Stomach (tissue), 4 donors: Measurements from ENCODE around the gene ZNF423.

Experiments used
- EP300 ChIP-seq: sonication (generic); formaldehyde crosslinking; IDR thresholded peaks from one replicate; pipeline ENCODE4 v1.6.1; 2017; ENCODE audit warnings: antibody characterized with exemption
- POLR2A ChIP-seq, 4 donors: fragments of 450-650 bp; IDR thresholded peaks; one replicate each; pipeline ENCODE4 v1.6.1; 2016; ENCODE audit warnings: antibody characterized with exemption in 4 of 4, control low read depth in 2 of 4, mild to moderate bottlenecking in 1 of 4, moderate library complexity in 1 of 4
- TF ChIP-seq, protein P1 (sequence below), 7 experiments: fragments of 450-650 bp in 4 of 7; fragments of 200-600 bp in 3 of 7; sonication (generic) in 3 of 7; IDR thresholded peaks; one replicate each; pipeline ENCODE4 v1.5.1; 2016 to 2019; ENCODE audit warnings: antibody characterized with exemption in 7 of 7, control low read depth in 2 of 7, mild to moderate bottlenecking in 1 of 7

- TF ChIP-seq, protein P1, sequence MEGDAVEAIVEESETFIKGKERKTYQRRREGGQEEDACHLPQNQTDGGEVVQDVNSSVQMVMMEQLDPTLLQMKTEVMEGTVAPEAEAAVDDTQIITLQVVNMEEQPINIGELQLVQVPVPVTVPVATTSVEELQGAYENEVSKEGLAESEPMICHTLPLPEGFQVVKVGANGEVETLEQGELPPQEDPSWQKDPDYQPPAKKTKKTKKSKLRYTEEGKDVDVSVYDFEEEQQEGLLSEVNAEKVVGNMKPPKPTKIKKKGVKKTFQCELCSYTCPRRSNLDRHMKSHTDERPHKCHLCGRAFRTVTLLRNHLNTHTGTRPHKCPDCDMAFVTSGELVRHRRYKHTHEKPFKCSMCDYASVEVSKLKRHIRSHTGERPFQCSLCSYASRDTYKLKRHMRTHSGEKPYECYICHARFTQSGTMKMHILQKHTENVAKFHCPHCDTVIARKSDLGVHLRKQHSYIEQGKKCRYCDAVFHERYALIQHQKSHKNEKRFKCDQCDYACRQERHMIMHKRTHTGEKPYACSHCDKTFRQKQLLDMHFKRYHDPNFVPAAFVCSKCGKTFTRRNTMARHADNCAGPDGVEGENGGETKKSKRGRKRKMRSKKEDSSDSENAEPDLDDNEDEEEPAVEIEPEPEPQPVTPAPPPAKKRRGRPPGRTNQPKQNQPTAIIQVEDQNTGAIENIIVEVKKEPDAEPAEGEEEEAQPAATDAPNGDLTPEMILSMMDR (IDR thresholded peaks at IDR 0.05): no peak
- TF ChIP-seq EP300 (no peak), POLR2A (IDR thresholded peaks at IDR 0.05) (no peak)
Observed at GRCh38 chr16:49470513-49470991, 385.4 kb downstream of the ZNF423 start.
